Left renal pelvis (tissue), 4 donors: ENCODE measurements around the gene CCDC15. TPM values are rescaled to one million over a fixed set of nuclear protein-coding genes. Genes with fewer than 3 reads are reported as not detected.
"Not testable (repeated sequence)": the region's sequence is repeated elsewhere in the genome, so short reads cannot be mapped to it uniquely, and the experiment has no call there.

Experiments used
- DNase-seq, 4 donors: peaks; one replicate each; pipeline ENCODE4 v3.0.0-alpha.2; 2013; ENCODE audit warnings: low read depth in 4 of 4, low spot score in 3 of 4
- polyA plus RNA-seq, 4 donors: library from polyadenylated mRNA; unstranded; fragments of 120-200 nt; gene quantifications; one replicate each; pipeline ENCODE4 v1.2.1, GENCODE V29; 2013; ENCODE audit not compliant: insufficient read length in 4 of 4

Gene CCDC15
- polyA plus RNA-seq, 4 donors = 2.8 to 4.4 (median 3.9) TPM

DNA sequence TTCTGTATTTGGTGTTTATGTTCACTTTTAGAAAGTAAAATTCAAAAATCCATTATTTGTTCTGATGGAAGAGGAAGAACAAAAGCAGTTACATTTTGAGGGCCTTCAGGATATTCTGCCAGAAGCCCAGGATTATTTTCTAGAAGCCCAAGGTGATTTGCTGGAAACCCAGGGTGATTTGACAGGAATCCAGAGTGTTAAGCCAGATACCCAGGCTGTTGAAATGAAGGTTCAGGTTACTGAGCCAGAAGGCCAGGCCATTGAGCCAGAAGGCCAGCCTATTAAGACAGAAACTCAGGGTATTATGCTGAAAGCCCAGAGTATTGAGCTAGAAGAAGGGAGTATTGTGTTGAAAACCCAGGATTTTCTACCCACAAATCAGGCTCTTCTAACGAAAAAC, 33.1 kb downstream of the CCDC15 start:
- no peak for DNase-seq

- no peak for DNase-seq
Observed at GRCh38 chr11:124988063-124988462, 34.1 kb downstream of the CCDC15 start.

DNA sequence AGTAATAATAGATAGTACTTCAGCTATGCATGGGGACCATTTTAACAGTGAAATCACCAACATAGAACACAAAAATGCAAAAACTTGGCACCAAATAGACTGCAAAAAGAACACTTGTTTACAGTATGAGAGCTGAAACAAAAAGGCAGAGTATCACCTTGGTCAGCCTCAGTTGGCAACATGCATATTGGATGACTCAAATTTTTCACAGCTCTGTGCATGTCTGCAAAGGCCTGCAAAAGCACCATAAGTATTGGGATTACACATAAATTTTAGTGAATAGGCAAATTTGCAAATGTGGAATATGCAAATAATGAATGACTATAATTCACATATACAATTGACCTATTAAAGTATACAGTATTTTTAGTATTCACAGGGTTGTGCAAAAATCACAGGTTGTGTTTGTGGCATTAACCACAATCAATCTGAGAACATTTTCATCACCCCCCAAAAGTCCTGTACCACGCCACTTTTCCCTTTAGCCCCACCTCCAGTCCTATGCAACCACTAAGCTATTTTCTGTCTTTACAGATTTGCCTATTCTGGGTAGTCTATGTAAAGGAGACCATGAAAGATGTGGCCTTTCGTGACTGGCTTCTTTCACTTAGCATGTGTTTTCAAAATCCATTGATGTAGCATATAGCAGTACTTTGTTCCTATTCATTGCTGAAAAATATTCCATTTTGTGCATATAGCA, 47.2 kb downstream of the CCDC15 start:
- no peak for DNase-seq

- no peak for DNase-seq
Observed at GRCh38 chr11:125001849-125002248, 47.8 kb downstream of the CCDC15 start.

DNA sequence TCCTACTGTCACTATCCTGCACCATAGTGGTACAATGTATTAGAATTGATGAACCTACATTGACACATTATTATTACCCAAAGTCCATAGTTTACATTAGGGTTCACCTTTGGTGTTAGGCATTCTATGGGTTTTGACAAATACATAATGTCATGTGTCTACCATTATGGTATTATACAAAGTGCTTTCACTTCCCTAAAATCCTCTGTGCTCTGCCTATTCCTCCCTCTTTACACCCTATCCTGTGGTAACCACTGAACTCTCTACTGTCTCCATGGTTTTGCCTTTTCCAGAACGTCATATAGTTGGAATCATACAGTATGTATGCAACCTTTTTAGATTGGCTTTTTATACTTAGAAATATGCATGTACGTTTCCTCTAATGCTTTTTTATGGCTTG, 51.5 kb downstream of the CCDC15 start:
- no peak for DNase-seq

GRCh38 chr11:125016413-125016812, 62.4 kb downstream of the CCDC15 start:
- DNase-seq = no peak

DNA sequence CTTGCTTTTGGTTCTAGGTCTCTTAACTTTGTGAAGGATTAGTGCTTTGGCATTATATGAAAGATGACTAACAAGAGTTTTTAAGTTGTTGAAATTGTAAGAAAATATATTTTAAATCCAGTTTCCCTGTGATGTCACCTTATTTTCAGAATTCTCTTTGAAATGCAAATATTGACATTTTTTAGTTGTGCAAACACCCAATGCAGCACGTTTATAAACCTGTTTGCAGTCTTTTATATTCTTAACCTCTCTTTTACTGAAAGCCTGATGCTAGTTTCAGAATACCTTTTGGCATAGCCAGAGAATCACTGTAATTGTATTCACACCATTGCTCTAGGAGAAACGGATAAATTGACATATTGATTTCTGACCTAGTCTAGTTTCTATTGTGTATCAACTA, 66.3 kb downstream of the CCDC15 start:
- no peak for DNase-seq

- no peak for DNase-seq
Observed at GRCh38 chr11:125022551-125022950, 68.5 kb downstream of the CCDC15 start.

DNA sequence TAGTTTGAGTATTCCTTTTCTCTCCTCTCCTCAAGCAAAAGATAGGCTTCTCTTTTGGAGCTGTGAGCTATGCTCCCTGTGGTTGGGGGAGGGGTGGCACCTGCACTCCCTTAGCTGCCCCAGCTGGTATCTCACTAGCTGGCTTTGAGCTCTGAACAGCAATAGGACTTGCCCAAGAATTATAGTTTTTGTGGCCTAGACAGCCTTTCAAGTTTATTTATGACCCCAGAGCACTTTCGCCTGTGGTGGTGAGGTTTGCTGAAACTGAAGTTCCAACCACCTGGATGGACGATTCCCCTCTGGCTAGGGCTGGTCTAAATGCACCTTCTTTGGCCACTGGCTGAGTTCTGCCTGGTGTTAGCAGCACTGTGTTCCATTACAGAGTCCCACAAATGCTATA, 72.0 kb downstream of the CCDC15 start:
- no peak for DNase-seq

DNA sequence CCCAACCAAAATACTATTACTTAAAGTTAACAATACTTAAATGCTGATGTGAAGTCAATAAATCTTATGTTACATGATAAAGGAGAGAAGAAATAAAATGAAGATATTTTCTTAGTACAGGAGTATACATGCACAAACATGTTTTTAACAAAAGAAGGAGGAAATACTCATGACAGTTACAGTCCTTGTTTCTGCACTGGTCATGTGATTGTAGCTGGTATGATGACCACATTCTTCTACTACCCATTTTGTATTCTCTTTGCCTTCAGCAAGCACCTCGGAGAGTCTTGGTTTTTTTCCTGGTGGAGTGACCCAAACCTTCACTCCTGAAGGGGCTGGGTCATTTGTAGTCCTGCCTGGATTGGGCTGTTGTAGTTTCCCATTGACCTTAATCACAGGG, 75.4 kb downstream of the CCDC15 start:
- DNase-seq = not testable (repeated sequence)

- no peak for DNase-seq
Observed at GRCh38 chr11:125036933-125037332, 82.9 kb downstream of the CCDC15 start.

DNA sequence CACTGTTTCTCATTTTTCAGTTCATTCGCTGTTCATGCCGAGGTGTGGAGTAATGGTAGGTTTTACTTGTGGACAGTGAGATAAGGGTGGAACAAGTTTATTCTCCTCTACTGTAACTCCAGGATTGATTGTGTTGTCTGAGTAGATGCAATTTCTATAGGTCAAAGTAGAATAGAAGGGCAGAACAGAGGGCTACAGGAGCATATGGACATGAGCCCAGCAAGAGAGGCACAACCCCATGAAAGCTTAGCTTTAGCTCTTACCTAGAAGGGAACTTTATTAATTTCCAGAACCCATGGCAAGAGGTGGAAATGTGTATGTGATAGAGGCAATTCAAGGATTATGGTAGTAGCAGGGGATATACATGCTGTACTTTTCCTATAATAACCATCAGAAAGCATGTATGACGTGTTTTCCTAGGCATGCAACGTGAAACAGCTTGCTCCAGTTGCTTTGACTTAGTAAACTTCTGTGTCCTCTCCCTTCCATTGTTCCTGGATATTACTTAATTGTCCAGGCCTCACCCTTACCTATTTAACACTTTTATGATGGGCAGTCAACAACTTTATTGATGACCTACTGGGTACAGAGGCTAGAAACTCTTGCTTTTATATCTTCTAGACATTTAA, 95.3 kb downstream of the CCDC15 start:
- no peak for DNase-seq

DNA sequence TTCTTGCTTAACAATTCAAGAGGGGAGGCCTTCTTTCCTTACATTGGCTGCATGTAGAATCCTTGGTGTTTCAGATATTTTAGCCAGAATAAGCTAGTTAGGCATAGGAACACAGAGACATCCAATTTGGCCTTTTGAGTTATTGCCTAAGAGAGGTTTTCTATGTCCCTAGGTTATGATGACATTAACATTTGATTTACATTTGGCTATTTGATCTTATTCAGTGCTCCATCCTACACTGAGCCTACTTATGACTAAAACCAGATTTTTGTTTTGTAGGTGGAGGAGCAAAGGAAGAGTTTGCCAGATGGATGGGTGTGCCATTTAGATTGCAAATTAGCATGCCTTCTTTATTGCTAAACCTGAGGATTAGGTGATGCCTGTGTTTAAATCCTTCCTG, 98.0 kb downstream of the CCDC15 start:
- DNase-seq = no peak

GRCh38 chr11:125053167-125053566, 99.2 kb downstream of the CCDC15 start:
- DNase-seq = no peak

DNA sequence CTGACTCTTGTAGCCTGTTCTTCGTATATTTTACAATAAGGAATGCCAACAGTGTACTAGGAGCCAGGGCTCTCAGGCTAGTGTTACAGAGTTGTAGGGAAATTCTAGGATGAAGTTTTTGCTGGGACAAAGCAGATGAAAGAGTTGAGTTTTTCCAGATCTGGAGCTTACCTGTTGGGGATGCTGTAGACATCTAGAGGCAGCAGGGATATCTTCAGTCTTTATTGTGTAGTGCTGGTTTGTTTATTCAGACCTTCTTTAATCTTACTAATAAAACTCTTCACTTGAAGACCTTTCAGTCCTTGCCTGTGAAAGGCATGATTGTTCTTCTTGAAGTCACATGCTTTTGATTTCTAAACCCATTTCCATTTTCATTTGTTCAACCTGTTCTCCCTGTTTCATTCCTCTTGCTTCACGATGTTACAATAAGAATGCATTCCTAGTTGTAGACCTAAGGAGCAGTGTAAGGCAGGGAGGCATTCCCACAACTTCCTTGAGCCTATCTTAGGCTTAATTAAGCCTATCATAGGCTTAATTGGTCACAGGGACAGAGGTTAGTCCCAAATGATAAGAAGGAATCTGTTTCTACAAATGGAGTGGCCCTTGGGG, 101.2 kb downstream of the CCDC15 start:
- no peak for DNase-seq

- DNase-seq = not testable (repeated sequence)
Observed at GRCh38 chr11:125056111-125056510, 102.1 kb downstream of the CCDC15 start.

DNA sequence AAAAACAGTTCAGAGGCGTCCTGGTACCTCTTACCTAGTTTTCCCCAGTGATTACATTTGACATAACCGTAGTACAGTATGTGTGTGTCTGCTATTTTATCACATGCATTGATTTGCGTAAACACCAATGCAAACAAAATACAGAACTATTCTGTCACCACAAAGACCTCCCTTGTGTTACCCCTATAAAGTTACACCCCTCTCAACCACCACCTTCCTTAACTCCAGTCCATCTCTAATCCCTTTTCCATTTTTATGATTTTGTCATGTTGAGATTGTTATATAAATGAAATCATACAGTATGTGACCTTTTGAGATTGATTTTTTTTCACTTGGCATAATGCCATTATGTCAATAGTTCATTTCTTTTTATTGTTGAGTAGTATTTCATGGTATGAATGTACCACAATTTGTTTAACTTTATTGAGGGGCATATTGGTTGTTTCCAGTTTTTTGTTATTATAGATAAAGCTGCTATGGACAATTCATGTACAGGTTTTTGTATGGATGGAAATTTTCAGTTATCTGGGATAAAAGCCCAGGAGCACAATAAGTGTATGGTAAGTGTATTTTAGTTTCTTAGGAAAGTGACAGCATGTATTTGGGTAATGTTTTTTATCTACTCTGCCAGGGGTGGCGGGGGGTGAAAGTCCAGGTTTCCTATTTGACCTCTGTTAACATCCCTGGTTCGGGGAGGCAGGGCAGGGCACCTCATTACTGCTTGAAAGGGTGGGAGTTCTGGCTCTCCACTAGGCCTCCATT, 103.1 kb downstream of the CCDC15 start:
- no peak for DNase-seq

- no peak for DNase-seq
Observed at GRCh38 chr11:125057693-125058016, 103.7 kb downstream of the CCDC15 start.

GRCh38 chr11:125061281-125061680, 107.3 kb downstream of the CCDC15 start:
- no peak for DNase-seq

GRCh38 chr11:125062218-125062930, 108.4 kb downstream of the CCDC15 start:
- DNase-seq = no peak

DNA sequence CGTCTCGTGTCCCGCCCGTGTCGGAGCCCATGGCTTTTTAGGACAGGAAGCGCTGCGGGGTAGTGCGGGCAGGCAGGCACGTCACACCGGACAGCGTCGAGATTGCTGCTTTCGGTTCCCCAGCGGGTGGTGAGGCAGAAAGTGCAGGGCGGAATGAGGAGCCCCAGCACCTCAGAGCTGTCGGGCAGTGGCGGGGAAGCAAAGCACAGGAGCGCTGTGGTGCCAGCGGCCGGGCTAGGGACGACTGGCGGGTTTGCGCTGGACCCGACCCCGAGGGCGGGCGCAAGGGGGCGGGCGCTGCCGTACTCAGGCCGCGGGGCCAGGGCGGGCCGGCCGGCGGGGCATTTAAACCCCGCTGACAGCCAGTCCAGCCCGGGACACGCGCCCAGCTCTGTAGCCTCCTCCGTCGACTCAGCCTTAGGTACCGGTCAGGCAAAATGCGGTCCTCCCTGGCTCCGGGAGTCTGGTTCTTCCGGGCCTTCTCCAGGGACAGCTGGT, 109.0 kb downstream of the CCDC15 start, which contains the start of gene SLC37A2:
SLC37A2 (plus strand) TSS at position 375 of the 498 bp plus-strand sequence; CDS start at position 438, 63 bp downstream.
- peak in 3 of 4 donors; percentile 20 to 28 (median 22) for DNase-seq
